GM10248 (cell line): ENCODE measurements around the gene KANK2.
A peak's percentile ranks its signal among the peaks of the same experiment; 100 is the strongest.
"Not testable (repeated sequence)": the region's sequence is repeated elsewhere in the genome, so short reads cannot be mapped to it uniquely, and the experiment has no call there.

Experiments used
- CTCF ChIA-PET: fragments of 300-600 bp; sonication (Branson Sonifier 250); formaldehyde crosslinking; extraction: SDS; loops from one replicate; lab custom pipeline; 2021; ENCODE audit warnings: antibody characterized with exemption; lab: Yijun Ruan, JAX
- POLR2A ChIA-PET: fragments of 350-650 bp; sonication (Branson Sonifier 250); formaldehyde crosslinking; extraction: SDS; loops from one replicate; lab custom pipeline; 2020; ENCODE audit warnings: antibody characterized with exemption; lab: Yijun Ruan, JAX
- DNase-seq: peaks from one replicate; pipeline ENCODE4 v3.0.0; 2012; ENCODE audit errors: extremely low spot score
- CTCF ChIP-seq: IDR thresholded peaks from 2 replicates; pipeline ENCODE4 v1.5.1; 2012; ENCODE audit warnings: mild to moderate bottlenecking, low read depth; ENCODE audit errors: extremely low read depth, missing control alignments, control extremely low read depth

KANK2 gene

GRCh38 chr19:11127905-11128304, 69.4 kb downstream of the KANK2 start:
- POLR2A ChIA-PET = no interaction called here
- CTCF ChIA-PET = interaction anchor here (1.8 to 3.8 kb wide), 5 partner anchors 9 to 191 kb away, joined by 5 to 25 read pairs (median 17); no protein-coding TSS in a partner anchor
- TF ChIP-seq CTCF = no peak
- DNase-seq = no peak

GRCh38 chr19:11125994-11126685, 71.2 kb downstream of the KANK2 start:
- POLR2A ChIA-PET = no interaction called here
- CTCF ChIA-PET = interaction anchor here (0.6 to 4.6 kb wide), 50 partner anchors 10 to 425 kb away, joined by 3 to 42 read pairs (median 4); partner anchors contain the start of genes KANK2 and QTRT1
- TF ChIP-seq CTCF = peak; percentile 82
- peak; percentile 77 for DNase-seq

- not testable (repeated sequence) for DNase-seq
- ChIA-PET CTCF (interaction anchor here (1.1 to 4.6 kb wide), 3 partner anchors 9 to 35 kb away, joined by 3 to 42 read pairs (median 3); partner anchors contain the start of gene LDLR), POLR2A (interaction anchor here (0.7 kb wide), 1 partner anchor 74 kb away, joined by 5 read pairs; no protein-coding TSS in a partner anchor)
Measured at GRCh38 chr19:11124157-11124556, 73.2 kb downstream of the KANK2 start.

- no peak for TF ChIP-seq CTCF
- DNase-seq = no peak
- CTCF ChIA-PET = interaction anchor here (4.6 kb wide), 1 partner anchor 14 kb away, joined by 42 read pairs; no protein-coding TSS in a partner anchor
- POLR2A ChIA-PET = no interaction called here
Measured at GRCh38 chr19:11123114-11123513, 74.2 kb downstream of the KANK2 start.

GRCh38 chr19:11121963-11122362, 75.4 kb downstream of the KANK2 start:
- POLR2A ChIA-PET, CTCF ChIA-PET, DNase-seq: not testable (repeated sequence)

GRCh38 chr19:11116507-11116906, 80.8 kb downstream of the KANK2 start:
- POLR2A ChIA-PET = no interaction called here
- CTCF ChIA-PET = interaction anchor here (3.0 kb wide), 1 partner anchor 10 kb away, joined by 25 read pairs; no protein-coding TSS in a partner anchor

GRCh38 chr19:11115895-11116446, 81.4 kb downstream of the KANK2 start:
- CTCF ChIA-PET = interaction anchor here (1.2 to 3.0 kb wide), 2 partner anchors 11 to 14 kb away, joined by 3 to 25 read pairs; no protein-coding TSS in a partner anchor
- no peak for DNase-seq
- POLR2A ChIA-PET = no interaction called here
- TF ChIP-seq CTCF = no peak

More at GRCh38 chr19:11116507-11116906, 80.8 kb downstream of the KANK2 start:
- no peak for DNase-seq
- TF ChIP-seq CTCF = no peak
